Cardiac muscle cell (in vitro differentiated cells and primary cell): ENCODE measurements around the gene PCDHGA3. TPM values are rescaled to one million over a fixed set of nuclear protein-coding genes. Genes with fewer than 3 reads are reported as not detected.
"Not testable (repeated sequence)": the region's sequence is repeated elsewhere in the genome, so short reads cannot be mapped to it uniquely, and the experiment has no call there.

Source experiments
- DNase-seq, 2 donors: peaks; one replicate each; pipeline versions ENCODE4 v3.0.0 to v3.0.0-alpha.2; 2010 to 2017; ENCODE audit warnings: low read depth in 1 of 2, low spot score in 1 of 2
- H3K27ac ChIP-seq: fragments of 200-600 bp; sonication (generic); 2 replicates; pipeline ENCODE4 v1.5.1; 2016
- H3K27me3 ChIP-seq: fragments of 200-600 bp; sonication (generic); 2 replicates; pipeline ENCODE4 v1.6.0; 2016; ENCODE audit warnings: control low read depth
- H3K36me3 ChIP-seq: fragments of 200-600 bp; sonication (generic); 2 replicates; pipeline ENCODE4 v1.5.1; 2016; ENCODE audit warnings: control low read depth
- H3K4me1 ChIP-seq: fragments of 200-600 bp; sonication (generic); 2 replicates; pipeline ENCODE4 v1.8.1; 2017; ENCODE audit warnings: low read depth, mild to moderate bottlenecking, mixed run types
- H3K4me3 ChIP-seq: fragments of 200-600 bp; sonication (generic); 2 replicates; pipeline ENCODE4 v1.5.1; 2016; ENCODE audit warnings: mild to moderate bottlenecking
- H3K9me3 ChIP-seq: fragments of 200-600 bp; sonication (generic); 2 replicates; pipeline ENCODE4 v1.5.1; 2017; ENCODE audit warnings: low read depth, mild to moderate bottlenecking, control low read depth
- polyA plus RNA-seq: library from polyadenylated mRNA; unstranded; fragments of >200 nt; fragmentation: Nextera tagmentation; extraction: Ambion mirVana; gene quantifications from 2 replicates; pipeline ENCODE4 v1.2.1, GENCODE V29; 2016
- total RNA-seq: library from RNA; depleted of rRNA; stranded (reverse); fragments of >200 nt; gene quantifications from 2 replicates; pipeline ENCODE4 v1.2.3, GENCODE V29; 2016
- TF ChIP-seq, protein P1 (sequence below): IDR thresholded peaks from 2 replicates; pipeline ENCODE4 v1.5.1; 2012; ENCODE audit warnings: low read depth, mild to moderate bottlenecking, low read length

Gene PCDHGA3
- total and polyA plus RNA-seq, 2 experiments from 2014 or later = 2.2 to 3.2 TPM

DNA sequence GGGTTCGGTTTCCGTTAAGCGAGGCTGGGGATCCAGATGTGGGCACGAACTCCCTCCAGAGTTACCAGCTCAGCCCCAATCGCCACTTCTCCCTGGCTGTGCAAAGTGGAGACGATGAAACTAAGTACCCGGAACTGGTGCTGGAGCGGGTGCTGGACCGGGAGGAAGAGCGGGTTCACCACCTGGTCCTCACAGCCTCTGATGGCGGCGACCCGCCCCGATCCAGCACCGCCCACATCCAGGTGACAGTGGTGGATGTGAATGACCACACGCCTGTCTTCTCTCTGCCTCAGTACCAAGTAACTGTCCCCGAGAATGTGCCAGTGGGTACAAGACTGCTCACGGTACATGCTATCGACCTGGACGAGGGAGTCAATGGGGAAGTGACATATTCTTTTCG is 39.7 kb downstream of the PCDHGA3 start:
- H3K9me3 ChIP-seq = no peaks in the 10 kb centered on the region
- TF ChIP-seq, protein P1, sequence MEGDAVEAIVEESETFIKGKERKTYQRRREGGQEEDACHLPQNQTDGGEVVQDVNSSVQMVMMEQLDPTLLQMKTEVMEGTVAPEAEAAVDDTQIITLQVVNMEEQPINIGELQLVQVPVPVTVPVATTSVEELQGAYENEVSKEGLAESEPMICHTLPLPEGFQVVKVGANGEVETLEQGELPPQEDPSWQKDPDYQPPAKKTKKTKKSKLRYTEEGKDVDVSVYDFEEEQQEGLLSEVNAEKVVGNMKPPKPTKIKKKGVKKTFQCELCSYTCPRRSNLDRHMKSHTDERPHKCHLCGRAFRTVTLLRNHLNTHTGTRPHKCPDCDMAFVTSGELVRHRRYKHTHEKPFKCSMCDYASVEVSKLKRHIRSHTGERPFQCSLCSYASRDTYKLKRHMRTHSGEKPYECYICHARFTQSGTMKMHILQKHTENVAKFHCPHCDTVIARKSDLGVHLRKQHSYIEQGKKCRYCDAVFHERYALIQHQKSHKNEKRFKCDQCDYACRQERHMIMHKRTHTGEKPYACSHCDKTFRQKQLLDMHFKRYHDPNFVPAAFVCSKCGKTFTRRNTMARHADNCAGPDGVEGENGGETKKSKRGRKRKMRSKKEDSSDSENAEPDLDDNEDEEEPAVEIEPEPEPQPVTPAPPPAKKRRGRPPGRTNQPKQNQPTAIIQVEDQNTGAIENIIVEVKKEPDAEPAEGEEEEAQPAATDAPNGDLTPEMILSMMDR = no peak
- no peaks in the 10 kb centered on the region for H3K4me1 ChIP-seq
- DNase-seq = no peak
- no peaks in the 10 kb centered on the region for H3K27me3 ChIP-seq
- H3K27ac ChIP-seq = no peak overlapping the region
- no peak overlapping the region for H3K4me3 ChIP-seq
- no peaks in the 10 kb centered on the region for H3K36me3 ChIP-seq

DNA sequence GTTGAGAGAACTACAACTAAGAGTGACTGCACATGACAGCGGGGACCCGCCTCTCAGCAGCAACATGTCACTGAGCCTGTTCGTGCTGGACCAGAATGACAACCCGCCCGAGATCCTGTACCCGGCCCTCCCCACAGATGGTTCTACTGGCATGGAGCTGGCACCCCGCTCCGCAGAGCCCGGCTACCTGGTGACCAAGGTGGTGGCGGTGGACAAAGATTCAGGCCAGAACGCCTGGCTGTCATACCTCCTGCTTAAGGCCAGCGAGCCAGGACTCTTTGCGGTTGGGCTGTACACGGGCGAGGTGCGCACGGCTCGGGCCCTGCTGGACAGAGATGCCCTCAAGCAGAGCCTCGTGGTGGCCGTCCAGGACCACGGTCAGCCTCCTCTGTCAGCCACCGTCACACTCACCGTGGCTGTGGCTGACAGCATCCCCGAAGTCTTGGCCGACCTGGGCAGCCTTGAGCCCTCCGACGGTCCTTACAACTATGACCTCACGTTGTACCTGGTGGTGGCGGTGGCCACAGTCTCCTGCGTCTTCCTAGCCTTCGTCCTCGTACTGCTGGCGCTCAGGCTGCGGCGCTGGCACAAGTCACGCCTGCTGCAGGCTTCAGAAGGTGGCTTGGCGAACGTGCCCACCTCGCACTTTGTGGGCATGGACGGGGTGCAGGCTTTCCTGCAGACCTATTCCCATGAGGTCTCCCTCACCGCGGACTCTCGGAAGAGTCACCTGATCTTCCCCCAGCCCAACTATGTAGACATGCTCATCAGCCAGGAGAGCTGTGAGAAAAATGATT is 41.0 kb downstream of the PCDHGA3 start:
- no peak overlapping the region for H3K4me3 ChIP-seq
- H3K4me1 ChIP-seq = no peaks in the 10 kb centered on the region
- no peak for DNase-seq
- H3K27ac ChIP-seq = no peak overlapping the region
- TF ChIP-seq, protein P1 = no peak
- H3K27me3 ChIP-seq = no peaks in the 10 kb centered on the region
- no peaks in the 10 kb centered on the region for H3K36me3 ChIP-seq
- H3K9me3 ChIP-seq = no peaks in the 10 kb centered on the region

DNA sequence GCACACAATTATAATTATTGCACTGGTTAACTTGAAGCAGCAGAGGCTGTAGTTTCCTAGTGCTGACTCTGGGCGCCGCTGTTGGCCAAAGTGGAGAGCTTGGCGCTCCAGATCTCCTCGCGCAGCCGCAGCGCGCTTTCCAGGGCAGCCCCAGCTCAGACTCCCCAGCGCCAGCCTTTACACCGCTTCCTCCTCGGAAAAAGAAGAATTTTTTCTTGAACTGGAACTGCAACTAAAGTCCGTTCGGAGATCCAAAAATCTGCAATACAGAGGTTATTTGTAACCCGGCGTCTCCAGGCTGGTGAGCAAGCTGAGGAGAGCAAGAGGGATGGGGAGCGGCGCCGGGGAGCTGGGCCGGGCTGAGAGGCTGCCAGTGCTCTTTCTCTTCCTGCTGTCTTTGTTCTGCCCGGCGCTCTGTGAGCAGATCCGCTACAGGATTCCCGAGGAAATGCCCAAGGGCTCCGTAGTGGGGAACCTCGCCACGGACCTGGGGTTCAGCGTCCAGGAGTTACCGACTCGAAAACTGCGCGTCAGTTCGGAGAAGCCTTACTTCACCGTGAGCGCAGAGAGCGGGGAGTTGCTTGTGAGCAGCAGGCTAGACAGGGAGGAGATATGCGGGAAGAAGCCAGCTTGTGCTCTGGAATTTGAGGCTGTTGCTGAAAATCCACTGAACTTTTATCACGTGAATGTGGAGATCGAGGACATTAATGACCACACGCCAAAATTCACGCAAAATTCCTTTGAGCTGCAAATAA is 44.1 kb downstream of the PCDHGA3 start, which contains the start of gene PCDHGB4:
Gene PCDHGB4, plus strand, starts transcription at position 142 of the 755 bp plus-strand sequence. Its CDS starts 187 bp downstream, at position 329.
- not testable (repeated sequence) for H3K9me3 ChIP-seq

DNA sequence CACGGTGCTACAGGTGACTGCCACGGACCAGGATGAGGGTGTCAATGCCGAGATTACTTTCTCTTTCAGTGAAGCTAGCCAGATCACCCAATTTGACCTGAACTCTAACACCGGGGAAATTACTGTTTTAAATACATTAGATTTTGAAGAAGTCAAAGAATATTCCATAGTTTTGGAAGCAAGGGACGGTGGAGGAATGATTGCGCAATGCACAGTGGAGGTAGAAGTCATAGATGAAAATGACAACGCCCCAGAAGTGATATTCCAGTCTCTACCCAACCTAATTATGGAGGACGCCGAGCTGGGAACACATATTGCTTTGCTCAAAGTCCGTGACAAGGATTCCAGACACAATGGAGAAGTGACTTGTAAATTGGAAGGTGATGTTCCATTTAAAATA is 45.0 kb downstream of the PCDHGA3 start:
- Histone ChIP-seq H3K9me3 (peaks cover 7% of the 10 kb centered on the region), H3K36me3 (no peaks in the 10 kb centered on the region), H3K27ac (no peak overlapping the region), H3K27me3 (no peaks in the 10 kb centered on the region), H3K4me1 (no peaks in the 10 kb centered on the region), H3K4me3 (no peak overlapping the region)
- DNase-seq = no peak
- TF ChIP-seq, protein P1 = no peak

More for the DNA sequence above, 44.1 kb downstream of the PCDHGA3 start, which contains the start of gene PCDHGB4:
- not testable (repeated sequence) for H3K27me3 ChIP-seq, H3K36me3 ChIP-seq, H3K4me1 ChIP-seq, H3K27ac ChIP-seq
- H3K4me3 ChIP-seq = peak within 1 kb of the TSS; percentile 33
- TF ChIP-seq, protein P1 = peak; percentile 50
- DNase-seq = peak; percentile 44 to 50

DNA sequence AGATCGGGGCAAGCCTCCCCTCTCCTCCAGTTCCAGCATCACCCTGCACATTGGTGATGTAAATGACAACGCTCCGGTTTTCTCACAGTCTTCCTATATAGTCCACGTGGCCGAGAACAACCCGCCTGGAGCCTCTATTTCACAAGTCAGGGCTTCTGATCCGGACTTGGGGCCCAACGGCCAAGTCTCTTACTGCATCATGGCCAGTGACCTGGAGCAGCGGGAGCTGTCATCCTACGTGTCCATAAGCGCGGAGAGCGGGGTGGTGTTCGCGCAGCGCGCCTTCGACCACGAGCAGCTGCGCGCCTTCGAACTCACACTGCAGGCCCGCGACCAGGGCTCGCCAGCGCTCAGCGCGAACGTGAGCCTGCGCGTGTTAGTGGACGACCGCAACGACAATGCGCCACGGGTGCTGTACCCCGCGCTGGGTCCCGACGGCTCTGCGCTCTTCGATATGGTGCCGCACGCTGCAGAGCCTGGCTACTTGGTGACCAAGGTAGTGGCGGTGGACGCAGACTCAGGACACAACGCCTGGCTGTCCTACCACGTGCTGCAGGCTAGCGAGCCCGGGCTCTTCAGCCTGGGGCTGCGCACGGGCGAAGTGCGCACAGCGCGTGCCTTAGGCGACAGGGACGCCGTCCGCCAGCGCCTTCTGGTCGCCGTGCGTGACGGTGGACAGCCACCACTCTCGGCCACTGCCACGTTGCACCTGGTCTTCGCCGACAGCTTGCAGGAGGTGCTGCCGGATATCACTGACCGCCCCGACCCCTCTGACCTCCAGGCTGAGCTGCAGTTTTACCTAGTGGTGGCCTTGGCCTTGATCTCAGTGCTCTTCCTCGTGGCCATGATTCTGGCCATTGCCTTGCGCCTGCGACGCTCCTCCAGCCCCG is 45.8 kb downstream of the PCDHGA3 start:
- TF ChIP-seq, protein P1 = no peak
- H3K4me1 ChIP-seq = no peaks in the 10 kb centered on the region
- no peak overlapping the region for H3K4me3 ChIP-seq
- H3K9me3 ChIP-seq = peaks cover 7% of the 10 kb centered on the region
- no peaks in the 10 kb centered on the region for H3K36me3 ChIP-seq
- DNase-seq = no peak
- no peak overlapping the region for H3K27ac ChIP-seq
- H3K27me3 ChIP-seq = no peaks in the 10 kb centered on the region
